Colonic mucosa (tissue), 4 donors: ENCODE data around the gene KCNIP2. TPM values are rescaled to one million over a fixed set of nuclear protein-coding genes. Genes with fewer than 3 reads are reported as not detected.

ENCODE experiments used
- DNase-seq: peaks from one replicate; pipeline ENCODE4 v3.0.0-alpha.2; 2020
- H3K27ac ChIP-seq: fragments of 200-600 bp; one replicate; pipeline ENCODE4 v1.8.0; 2021
- H3K27me3 ChIP-seq: fragments of 200-600 bp; one replicate; pipeline ENCODE4 v1.8.0; 2021
- H3K36me3 ChIP-seq: fragments of 200-600 bp; one replicate; pipeline ENCODE4 v1.8.0; 2021
- H3K4me1 ChIP-seq: fragments of 200-600 bp; one replicate; pipeline ENCODE4 v1.8.0; 2021; ENCODE audit warnings: mild to moderate bottlenecking
- H3K4me3 ChIP-seq: fragments of 200-600 bp; one replicate; pipeline ENCODE4 v1.8.0; 2021
- H3K9ac ChIP-seq, 2 donors: one replicate each; pipeline ENCODE4 v1.7.0; 2013; ENCODE audit warnings: control low read depth in 2 of 2, low read depth in 2 of 2, low read length in 2 of 2
- H3K9me3 ChIP-seq: fragments of 200-600 bp; one replicate; pipeline ENCODE4 v1.8.0; 2021
- intact Hi-C: fragments of 100-400 bp; cut with DNase I; formaldehyde crosslinking; loops from one replicate; pipeline ENCODE4 v1.14.1; 2022
- total RNA-seq, 2 donors: library from RNA; stranded (reverse); fragmentation: NEBNext Ultra II Directional in 1 of 2; extraction: Animal tissue kit (Norgen Biotek cat#: 25700) in 1 of 2; gene quantifications; one replicate each; pipeline ENCODE4 v1.2.1, GENCODE V29; 2021
- TF ChIP-seq, protein P1 (sequence below): fragments of 200-600 bp; IDR thresholded peaks from one replicate; pipeline ENCODE4 v1.8.0; 2022; ENCODE audit warnings: antibody characterized with exemption, mild to moderate bottlenecking
- donor health status: healthy.
- donor health status: DM: no; HTN: no; CAD: no.
- donor health status: DM: no; HTN: no; CAD: no.

Gene KCNIP2
- total RNA-seq, 2 donors from 2014 or later, result 1.5 to 2.8 TPM

DNA sequence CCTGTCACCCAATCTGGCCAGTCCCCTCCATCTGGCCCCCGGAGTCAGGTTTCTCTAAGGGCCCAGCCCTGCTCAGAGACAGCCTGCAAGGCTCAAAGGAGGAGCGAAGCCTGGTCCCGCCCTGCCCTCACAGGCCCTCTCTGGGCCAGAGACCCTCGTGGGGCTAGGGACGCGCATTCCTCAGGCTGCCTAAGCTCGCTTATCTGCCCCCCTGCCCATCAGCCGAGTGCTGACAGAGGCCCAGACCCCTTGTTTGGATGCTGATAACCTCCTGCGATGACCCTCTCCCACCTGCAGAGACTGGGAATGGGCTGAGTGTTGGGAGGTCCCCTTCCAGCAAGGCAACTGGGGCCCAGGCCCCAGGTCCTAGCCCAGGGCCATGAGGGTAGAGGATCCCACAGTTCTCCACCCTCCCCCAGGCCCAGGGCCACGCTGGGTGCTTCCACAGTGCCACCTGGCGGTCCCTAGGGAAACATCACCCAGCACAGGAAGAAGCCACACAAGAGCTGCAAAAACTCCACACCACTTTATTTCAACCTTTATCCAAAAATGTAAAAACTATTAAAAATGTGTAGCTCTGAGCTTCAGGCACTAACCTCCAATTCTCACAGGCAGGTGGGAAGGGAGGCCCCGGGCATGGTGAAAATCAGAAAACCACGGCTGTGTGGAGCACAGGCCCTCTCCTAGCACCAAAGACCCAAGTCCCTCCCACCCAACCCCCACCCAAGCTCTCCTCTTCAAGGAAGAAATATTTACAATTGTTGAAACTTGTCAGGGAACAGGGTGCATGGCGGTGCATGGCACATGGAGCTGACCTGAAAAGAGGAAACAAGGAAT is 62.6 kb downstream of the KCNIP2 start:
- Histone ChIP-seq H3K27ac (no peak overlapping the region), H3K36me3 (no peaks in the 10 kb centered on the region), H3K9ac (no peak overlapping the region), H3K9me3 (no peaks in the 10 kb centered on the region), H3K4me1 (peaks cover 20% of the 10 kb centered on the region), H3K27me3 (peaks cover 5% of the 10 kb centered on the region), H3K4me3 (no peak overlapping the region)
- TF ChIP-seq, protein P1, sequence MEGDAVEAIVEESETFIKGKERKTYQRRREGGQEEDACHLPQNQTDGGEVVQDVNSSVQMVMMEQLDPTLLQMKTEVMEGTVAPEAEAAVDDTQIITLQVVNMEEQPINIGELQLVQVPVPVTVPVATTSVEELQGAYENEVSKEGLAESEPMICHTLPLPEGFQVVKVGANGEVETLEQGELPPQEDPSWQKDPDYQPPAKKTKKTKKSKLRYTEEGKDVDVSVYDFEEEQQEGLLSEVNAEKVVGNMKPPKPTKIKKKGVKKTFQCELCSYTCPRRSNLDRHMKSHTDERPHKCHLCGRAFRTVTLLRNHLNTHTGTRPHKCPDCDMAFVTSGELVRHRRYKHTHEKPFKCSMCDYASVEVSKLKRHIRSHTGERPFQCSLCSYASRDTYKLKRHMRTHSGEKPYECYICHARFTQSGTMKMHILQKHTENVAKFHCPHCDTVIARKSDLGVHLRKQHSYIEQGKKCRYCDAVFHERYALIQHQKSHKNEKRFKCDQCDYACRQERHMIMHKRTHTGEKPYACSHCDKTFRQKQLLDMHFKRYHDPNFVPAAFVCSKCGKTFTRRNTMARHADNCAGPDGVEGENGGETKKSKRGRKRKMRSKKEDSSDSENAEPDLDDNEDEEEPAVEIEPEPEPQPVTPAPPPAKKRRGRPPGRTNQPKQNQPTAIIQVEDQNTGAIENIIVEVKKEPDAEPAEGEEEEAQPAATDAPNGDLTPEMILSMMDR, result peak; percentile 90
- DNase-seq, result peak; percentile 71
- intact Hi-C loops, result loop anchor here (5.0 kb wide), 2 partner anchors 179 to 194 kb away; partner anchors contain the start of genes DPCD and POLL

DNA sequence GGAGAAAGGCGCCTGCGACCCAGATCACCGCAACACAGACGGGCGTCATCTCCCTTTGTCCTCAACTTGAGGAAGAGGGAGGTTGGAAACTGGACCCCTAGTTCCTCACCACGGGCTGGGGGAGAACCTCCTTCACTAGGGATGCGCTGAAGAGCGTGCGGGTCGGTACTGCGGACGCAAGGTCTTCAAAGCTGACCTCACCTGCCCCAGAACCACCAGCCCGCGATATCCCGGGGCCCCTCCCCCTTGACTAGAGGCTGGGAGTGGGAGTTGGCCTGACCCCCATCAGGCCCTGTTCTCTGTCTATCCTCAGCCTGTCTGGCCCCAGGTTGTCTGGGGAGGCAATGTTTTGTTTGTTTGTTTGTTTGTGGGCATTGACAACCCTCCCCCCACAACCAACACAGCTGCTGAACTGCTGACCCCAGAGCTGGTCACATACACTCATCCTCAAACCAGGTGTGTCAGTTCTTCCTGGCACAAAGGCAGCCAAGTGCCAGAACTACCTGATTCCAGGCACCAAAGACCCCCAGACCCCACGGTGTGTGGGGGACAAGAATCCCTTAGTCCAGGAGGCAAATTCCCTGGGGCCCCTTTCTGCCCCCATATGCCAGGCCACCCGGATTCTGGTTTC is 63.3 kb downstream of the KCNIP2 start:
- intact Hi-C loops, result loop anchor here (5.0 kb wide), 2 partner anchors 178 to 193 kb away; partner anchors contain the start of genes DPCD and POLL
- H3K36me3 ChIP-seq, result no peaks in the 10 kb centered on the region
- peak overlapping the region in 1 of 2 donors; percentile 55 for H3K9ac ChIP-seq
- peaks cover 9% of the 10 kb centered on the region for H3K27me3 ChIP-seq
- H3K4me1 ChIP-seq, result peaks cover 20% of the 10 kb centered on the region
- peak overlapping the region; percentile 41 for H3K4me3 ChIP-seq
- TF ChIP-seq, protein P1, result no peak
- no peak for DNase-seq
- H3K9me3 ChIP-seq, result no peaks in the 10 kb centered on the region
- H3K27ac ChIP-seq, result no peak overlapping the region

DNA sequence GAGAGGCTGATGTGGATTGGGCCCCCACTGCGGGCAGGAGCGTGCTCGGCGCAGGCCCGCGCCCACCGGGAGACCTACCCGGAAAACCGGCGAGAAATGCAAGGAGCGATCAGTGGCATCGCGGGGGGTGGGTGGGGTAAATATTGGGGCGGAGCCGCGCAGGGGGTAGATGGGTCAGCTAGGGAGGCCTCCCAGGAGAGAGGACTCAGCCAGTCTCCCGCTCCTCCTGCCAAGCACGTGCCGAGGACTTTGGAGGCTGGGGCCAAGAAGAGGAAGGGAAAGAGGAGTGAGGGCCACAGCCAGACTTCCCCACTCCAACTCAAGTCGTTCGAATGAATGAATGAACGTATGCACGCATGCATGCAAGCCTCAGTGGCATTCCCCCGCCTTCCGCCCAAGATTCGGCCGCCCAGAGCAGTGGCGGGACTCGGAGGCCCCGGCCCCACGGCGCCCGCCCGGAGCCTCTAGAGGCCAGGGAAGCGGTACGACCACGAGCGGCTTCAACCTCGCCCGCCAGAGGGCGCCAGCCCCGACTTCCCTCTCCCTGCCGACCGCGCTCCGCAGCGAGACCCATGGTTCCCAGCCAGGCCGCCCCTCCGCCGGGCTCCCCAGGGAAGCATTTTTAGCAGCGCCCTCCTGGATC is 63.9 kb downstream of the KCNIP2 start:
- peaks cover 20% of the 10 kb centered on the region for H3K4me1 ChIP-seq
- peaks cover 16% of the 10 kb centered on the region for H3K27me3 ChIP-seq
- peak overlapping the region; percentile 41 for H3K4me3 ChIP-seq
- no peak overlapping the region for H3K27ac ChIP-seq
- TF ChIP-seq, protein P1, result peak; percentile 95
- DNase-seq, result peak; percentile 91
- no peaks in the 10 kb centered on the region for H3K9me3 ChIP-seq
- H3K36me3 ChIP-seq, result no peaks in the 10 kb centered on the region
- intact Hi-C loops, result loop anchor here (5.0 to 10.0 kb wide), 3 partner anchors 177 to 565 kb away; partner anchors contain the start of genes DPCD and POLL
- H3K9ac ChIP-seq, result peak overlapping the region in 1 of 2 donors; percentile 55

DNA sequence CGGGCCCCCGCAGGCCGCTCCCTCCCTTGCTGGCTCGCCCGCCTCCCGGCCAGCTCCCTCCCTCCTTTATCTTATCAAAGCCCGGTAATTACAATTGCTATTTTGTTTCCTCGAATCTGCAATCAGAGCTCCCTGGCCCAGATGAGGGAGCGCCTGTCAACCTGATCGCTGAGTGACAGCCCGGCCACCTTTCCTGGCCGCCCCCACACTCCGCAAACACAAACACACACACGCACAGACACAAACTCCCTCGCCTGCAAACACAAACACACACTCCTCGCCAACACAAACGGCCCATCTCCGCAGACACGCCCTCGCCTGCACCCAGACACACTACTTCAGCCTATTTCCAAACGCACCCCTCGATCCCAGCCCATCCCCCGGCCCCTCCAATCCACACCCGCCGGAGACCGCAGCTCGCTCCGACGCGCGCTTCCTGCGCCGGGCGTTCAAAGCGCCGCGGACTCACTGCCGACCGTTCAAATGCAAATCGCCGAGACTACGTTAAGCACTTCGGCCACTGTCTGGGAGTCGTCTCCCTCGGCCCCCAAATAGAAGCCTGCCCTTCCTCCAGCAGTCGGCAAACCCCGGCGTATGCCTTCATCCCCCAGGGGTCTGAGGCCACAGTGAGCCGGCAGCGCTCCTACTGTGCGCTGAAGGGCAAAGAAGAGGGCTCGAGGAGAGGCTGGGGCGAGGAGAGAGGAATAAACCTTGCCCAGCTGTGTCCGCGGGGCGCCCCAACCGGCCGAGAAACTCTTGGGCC is 64.6 kb downstream of the KCNIP2 start:
- Histone ChIP-seq H3K9ac (peak overlapping the region in 1 of 2 donors; percentile 55), H3K27me3 (peaks cover 23% of the 10 kb centered on the region), H3K36me3 (no peaks in the 10 kb centered on the region), H3K4me3 (peak overlapping the region; percentile 41), H3K9me3 (no peaks in the 10 kb centered on the region), H3K27ac (no peak overlapping the region), H3K4me1 (peaks cover 20% of the 10 kb centered on the region)
- TF ChIP-seq, protein P1, result no peak
- intact Hi-C loops, result loop anchor here (10.0 kb wide), 1 partner anchor 564 kb away; no protein-coding TSS in a partner anchor
- peak; percentile 81 for DNase-seq
